HG03378 (cell line): ENCODE data around the gene ZNF138.

Experiments used
- ATAC-seq: cut with Tn5 transposase; IDR thresholded peaks from one replicate; pipeline ENCODE4 v1.9.1; 2021; ENCODE audit warnings: mild to moderate bottlenecking, moderate library complexity; ENCODE audit not compliant: unreplicated experiment

Gene ZNF138

DNA sequence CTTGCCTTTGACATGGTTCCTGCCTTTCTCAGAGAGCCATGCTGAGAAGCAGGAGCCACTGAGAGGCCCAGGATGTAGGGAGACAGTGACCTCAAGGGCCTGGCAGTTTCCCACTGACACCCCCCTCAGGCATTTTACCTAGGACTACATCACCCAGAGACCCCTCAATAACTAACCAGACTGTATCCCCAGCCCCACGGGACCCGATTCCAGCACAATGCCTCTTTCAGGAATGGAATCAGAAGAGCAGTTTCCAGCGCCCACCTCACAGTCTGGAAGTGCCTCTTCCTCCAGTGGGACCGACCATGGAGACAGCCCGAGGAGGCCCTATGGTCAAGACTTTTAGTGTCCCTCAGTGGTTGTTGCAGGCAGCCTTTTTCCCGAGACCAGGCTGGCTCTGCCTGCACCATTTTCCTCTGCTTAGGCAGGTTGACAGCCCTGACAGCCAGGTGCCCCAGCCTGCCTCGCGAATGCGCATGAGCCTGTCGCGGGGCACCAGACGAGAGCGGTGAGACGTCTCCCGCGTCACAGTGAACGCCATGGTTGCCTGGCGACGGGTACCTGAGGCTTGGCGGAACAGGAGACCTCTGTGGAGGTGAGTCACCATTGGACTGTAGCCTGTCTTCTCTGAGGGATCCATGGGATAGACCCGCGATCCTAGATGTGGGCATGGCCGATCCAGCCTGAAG, 80.5 kb downstream of the ZNF138 start:
- no peak for ATAC-seq

DNA sequence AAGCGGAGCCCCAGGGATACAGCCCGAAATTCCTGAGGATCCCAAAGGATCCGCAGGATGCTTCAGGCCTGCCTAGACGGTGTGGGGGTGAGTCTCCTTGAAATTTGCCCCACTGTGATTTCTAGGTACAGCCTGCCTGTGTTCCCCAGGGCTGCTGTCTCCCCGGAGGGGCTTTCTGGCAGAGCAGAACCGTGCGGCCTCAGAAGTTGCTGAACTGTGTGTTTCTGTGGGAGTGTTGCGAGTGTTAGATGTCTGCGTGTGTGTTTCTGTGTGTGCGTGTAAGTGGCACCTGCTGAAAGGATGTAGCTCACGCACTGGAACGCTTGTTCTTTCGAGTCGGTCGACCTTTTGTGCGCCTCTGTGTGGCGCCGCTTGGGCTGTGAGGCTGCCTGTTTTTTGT, 81.0 kb downstream of the ZNF138 start:
- no peak for ATAC-seq

DNA sequence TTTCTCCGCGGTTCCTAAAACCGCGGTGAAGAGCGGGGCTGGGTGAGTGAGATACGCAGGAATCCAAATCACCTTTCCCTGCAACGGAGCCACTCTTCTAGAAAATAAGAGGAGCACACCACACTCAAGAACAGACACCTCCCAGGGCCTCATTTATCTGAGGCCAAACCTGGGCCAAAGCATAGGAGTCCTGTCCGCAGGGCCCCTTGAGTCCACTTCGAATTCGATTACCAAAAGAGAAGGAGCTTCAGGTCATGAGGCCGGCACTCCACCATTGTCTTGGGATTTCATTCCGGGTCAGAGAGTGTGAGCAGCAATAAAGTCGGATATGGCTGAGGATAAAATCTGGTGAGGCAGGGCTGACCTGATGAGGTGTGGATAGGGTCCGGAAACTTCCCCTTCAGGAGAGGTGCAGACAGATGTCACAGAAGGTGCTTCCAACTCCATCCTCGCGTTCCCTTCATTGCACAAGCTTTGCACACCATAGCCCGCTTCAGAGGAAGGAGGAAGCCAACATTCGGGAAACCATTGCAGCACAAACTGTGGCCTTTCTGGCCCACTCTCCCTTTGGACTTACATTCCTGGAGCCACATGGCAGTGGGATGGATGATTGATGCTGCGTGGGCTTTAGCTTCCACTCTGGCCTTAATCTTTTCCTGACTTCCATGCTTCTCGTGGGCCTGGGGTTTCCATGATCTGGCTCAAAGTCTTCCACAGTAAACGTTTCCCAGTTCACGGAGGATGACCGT, 81.6 kb downstream of the ZNF138 start:
- ATAC-seq, result no peak

DNA sequence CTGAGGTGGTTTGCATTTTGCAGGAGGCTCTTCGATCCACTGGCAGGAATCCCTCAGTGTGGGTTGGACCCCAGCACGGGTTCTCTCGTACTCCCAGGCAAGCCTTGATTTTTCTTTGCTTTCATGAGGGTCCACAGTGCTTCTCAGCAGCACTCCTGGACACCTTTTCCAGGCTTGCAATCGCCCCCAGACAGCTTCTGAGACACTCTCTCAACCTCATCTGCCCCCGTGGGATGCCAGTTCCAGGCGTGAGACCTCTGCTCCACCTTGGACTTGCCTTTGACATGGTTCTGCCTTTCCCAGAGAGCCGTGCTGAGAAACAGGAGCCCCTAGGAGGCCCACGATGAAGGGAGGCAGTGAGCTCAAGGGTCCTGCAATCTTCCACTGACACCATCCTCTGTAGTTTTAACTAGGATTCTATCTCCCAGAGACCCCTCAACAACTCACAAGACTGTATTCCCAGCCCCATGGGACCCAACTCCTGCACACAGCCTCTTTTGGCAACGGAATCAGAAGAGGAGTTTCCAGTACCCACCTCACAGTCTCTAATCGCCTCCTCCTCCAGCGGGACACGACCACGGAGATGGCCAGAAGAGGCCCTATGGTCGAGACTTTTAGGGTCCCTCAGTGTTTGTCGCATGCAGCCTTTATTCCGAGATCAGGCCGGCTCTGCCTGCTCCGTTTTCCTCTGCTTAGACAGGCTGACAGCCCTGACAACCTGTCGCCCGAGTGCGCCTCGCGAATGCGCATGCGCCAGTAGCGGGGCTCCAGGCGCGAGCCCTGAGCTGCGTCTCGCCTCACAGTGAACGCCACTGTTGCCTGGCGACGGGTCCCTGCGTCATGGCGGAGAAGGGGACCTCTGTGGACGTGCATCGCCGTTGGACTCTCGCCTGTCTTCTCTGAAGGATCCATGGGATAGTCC, 82.8 kb downstream of the ZNF138 start:
- no peak for ATAC-seq

DNA sequence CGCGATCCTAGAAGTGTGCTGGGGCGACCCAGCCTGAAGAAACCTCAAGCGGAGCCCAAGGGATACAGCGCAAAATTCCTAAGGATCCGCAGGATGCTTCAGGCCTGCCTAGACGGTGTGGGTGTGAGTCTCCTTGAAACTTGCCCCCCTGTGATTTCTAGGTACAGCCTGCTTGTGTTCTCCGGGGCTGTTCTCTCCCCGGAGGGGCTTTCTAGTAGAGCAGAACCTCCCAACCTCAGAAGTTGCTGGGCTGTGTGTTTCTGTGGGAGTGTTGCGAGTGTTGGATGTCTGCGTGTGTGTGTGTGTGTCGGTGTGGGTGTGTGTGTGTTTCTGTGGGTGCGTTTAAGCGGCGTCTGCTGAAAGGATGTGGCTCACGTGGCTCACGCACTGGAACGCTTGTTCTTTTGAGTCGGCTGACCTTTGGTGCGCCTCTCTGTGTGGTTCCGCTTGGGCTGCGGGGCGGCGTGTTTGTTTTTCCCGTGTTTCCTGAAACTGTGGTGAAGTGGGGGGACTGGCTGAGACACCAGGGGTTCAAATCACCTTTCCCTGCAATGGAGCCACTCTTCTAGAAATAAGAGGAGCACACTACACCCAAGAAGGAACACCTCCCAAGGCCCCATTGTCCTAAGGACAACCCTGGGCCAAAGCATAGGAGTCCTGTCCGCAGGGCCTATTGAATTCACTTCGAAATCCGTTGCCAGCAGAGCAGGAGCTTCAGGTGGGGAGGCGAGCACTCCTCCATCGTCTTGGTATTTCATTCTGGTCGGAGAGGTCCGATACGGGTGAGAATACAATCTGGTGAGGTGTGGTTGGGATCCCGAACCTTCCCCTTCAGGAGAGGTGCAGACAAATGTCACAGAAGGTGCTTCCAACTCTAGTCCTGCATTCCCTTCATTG, 83.7 kb downstream of the ZNF138 start:
- ATAC-seq, result no peak

DNA sequence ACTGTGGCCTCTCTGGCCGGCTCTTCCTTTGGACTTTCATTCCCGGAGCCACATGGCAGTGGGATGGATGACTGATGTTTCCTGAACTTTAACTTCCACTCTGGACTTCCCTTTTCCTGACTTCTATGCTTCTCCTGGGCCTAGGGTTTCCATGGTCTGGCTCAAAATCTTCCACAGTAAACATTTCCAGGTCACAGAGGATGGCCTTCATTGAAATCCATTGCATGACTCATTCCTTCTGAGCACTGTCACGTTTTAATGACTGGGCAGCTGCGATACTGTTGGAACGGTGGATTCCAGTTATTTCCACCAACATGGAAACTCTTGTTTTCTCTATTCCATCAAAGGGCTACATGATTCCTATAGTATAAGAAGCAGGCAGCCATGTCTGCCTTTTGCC, 84.5 kb downstream of the ZNF138 start:
- ATAC-seq, result no peak

DNA sequence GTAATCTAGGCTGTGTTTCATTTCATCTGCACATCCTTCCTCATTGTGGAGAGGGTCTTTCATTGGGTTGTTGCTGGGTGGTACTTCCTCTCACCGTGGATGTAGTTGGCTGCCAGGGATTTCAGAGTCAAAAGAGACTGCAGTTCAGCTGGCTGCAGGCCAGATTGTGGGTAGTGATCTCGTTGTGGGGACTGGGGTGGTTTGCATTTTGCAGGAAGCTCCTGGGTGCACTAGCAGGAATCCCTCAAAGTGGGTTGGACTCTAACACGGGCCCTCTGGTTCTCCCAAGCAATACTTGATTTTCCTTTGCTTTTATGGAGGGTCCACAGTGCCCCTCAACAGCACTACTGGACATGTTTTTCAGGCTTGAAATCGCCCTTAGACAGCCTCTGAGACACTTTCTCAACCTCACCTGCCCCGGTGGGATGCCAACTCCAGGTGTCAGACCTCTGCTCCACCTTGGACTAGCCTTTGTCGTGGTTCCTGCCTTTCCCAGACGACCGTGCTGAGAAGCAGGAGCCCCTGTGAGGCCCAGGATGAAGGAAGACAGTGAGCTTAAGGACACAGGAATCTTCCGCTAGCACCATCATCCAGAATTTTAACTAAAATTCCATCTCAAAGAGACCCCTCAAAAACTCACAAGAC, 85.0 kb downstream of the ZNF138 start:
- no peak for ATAC-seq

DNA sequence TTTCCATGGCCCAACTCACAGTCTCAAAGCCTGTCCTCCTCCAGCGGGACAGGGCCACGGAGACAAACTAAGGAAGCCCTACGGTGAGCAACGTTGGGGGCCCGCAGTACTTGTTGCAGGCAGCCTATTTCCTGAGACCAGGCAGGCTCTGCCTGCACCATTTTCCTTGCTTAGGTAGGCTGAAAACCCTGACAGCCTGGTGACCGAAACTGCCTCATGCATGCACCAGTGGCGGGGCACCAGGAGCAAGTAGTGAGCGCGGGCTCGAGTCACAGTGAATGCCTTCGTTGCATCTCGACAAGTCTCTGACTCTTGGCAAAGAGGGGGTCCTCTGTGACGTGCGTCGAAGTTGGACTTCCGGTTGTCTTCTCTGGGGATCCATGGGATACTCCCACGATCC, 85.6 kb downstream of the ZNF138 start:
- no peak for ATAC-seq

DNA sequence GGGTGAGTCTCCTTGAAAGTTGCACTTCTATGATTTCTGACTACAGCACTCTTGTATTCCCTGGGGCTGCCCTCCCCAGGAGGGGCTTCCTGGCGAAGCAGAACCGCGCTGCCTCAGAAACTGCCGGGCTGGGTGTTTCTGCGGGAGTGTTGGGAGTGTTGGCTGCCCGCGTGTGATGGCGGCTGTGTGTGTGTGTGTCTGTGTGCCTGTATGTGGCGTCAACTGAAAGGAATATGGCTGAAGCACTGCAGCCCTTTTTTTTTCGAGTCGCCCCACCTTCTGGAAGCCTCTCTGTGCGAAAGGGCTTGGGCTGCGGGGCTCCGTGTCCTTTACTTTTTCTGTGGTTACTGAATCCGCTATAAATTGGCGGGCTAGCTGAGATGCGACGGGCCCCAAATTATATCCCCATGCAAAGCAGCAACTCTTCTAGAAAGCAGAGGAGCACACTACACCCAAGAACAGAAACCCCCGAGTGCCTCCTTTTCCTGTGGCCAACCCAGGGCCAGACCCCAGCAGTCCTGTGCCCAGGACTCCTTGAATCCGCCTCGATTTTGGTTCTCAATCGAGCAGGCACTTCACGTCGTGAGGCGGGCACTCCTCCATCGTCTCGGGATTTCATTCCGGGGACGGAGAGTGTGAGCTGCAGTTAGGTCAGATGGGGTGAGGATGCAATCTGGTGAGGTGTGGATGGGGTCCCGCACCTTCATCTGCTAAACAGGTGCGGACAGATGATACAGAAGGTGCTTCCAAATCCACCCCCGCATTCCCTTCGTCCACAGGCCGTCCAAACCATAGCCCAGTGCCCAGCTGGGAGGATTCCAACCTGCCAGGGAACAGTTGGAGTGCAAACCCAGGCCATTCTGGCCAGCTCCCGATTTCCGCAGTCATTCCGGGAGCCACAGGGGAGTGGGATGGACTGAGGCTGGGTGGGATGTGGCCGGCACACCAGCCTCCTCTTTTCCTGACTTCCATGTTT, 86.4 kb downstream of the ZNF138 start:
- ATAC-seq, result no peak

DNA sequence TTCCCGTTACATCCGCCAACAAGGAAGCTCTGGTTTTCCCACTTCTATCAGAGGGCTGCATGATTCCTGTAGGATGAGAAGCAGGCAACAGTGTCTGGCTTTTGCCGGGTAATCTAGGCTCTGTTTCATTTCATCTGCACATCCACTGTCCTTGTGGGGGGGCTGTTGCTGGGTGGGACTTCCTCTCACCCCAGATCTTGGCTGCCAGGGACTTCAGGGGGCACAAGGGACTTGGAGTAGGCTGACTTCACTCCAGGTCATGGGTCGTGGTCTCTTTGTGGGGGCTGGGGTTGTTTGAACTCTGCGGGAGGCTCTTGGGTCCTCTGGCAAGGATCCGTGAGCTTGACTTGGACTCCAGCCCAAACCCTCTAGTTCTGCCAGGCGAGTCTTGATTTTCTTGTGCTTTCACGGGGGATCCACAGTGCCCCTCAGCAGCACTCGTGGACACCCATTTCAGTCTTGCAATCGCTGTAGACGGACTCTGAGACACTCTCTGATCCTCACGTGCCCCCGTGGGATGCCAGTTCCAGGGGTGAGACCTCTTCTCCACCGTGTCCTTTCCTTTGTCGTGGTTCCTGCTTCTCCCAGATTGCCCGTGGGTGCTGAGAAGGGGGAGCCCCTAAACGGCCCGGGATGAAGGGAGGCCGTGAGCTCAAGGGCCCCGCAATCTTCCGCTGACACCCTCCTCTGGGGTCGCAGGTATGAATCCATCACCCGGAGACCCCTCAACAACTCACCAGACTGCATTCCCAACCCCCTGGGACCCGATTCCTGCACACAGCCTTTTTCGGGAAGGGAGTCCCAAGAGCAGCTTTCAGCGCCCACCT, 87.4 kb downstream of the ZNF138 start:
- ATAC-seq, result no peak

DNA sequence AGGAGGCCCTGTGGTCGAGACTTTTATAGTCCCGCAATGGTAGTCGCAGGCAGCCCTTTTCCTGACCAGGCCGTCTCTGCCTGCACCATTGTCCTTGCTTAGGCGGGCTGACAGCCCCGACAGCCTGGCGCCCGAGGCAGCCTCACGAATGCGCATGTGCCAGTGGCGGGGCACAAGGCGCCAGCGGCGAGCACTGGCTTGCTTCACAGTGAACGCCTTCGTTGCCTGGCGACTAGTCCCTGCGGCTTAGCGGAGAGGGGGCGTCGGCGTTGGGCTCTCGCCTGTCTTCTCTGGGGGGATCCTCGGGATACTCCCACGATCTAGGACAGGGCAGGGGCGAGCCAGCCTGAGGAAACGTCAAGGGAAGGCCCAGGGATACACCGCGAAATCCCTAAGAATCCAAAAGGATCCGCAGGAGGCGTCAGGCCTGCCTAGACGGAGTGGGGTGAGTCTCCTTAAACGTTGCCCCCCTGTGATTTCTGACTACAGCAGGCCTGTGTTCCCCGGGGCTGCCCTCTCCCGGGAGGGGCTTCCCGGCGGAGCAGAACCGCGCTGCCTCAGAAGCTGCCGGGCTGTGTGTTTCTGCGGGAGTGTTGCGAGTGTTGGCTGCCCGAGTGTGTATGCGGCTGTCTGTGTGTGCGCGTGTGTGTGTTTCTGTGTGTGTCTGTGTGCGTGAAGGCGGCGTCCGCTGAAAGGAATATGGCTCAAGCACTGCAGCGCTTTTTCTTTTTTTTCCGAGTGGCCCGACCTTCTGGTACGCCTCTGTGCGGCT, 88.3 kb downstream of the ZNF138 start:
- no peak for ATAC-seq
